OCI-LY3 (cell line): Measurements from ENCODE around the gene SLC66A2.

Experiments used
- H2AFZ ChIP-seq: fragments of 200-600, 300-600 bp; shearing (Covaris generic); 2 replicates; pipeline ENCODE4 v1.6.0; 2014; ENCODE audit warnings: antibody characterized with exemption, low read depth, low read length
- H3K27ac ChIP-seq: fragments of 200-600, 300-600 bp; sonication (generic); 2 replicates; pipeline ENCODE4 v1.5.1; 2014; ENCODE audit warnings: mild to moderate bottlenecking, low read length, moderate library complexity, mixed read lengths
- H3K27me3 ChIP-seq: fragments of 200-600, 300-600 bp; sonication (generic); 2 replicates; pipeline ENCODE4 v1.6.1; 2014; ENCODE audit warnings: low read depth, low read length, mixed read lengths
- H3K36me3 ChIP-seq: fragments of 200-600, 300-600 bp; sonication (generic); replicated peaks from 2 replicates; pipeline ENCODE3; 2014; ENCODE audit warnings: low read depth, low read length, mixed read lengths
- H3K4me1 ChIP-seq: fragments of 300-600, 200-600 bp; sonication (generic); 2 replicates; pipeline ENCODE4 v1.6.1; 2014; ENCODE audit warnings: low read length, mixed read lengths
- H3K4me2 ChIP-seq: fragments of 200-600, 300-600 bp; sonication (generic); 2 replicates; pipeline ENCODE4 v1.6.1; 2014; ENCODE audit warnings: low read length, mixed read lengths
- H3K4me3 ChIP-seq: fragments of 300-600, 200-600 bp; sonication (generic); 2 replicates; pipeline ENCODE4 v1.5.1; 2014; ENCODE audit warnings: antibody characterized with exemption, mild to moderate bottlenecking, low read length, moderate library complexity
- H3K79me2 ChIP-seq: fragments of 300-600, 200-600 bp; shearing (Covaris generic); 2 replicates; pipeline ENCODE4 v1.6.1; 2014; ENCODE audit warnings: mild to moderate bottlenecking, low read length, mixed read lengths
- H3K9ac ChIP-seq: fragments of 300-600, 200-600 bp; shearing (Covaris generic); 2 replicates; pipeline ENCODE4 v1.6.0; 2014; ENCODE audit warnings: mild to moderate bottlenecking, low read length, moderate library complexity
- H3K9me3 ChIP-seq: fragments of 200-600, 300-600 bp; shearing (Covaris generic); 2 replicates; pipeline ENCODE4 v1.6.1; 2014; ENCODE audit warnings: low read length, mixed read lengths; ENCODE audit not compliant: insufficient read depth
- H4K20me1 ChIP-seq: fragments of 200-600, 300-600 bp; sonication (generic); 2 replicates; pipeline ENCODE4 v1.6.1; 2016; ENCODE audit warnings: low read length, mixed read lengths; ENCODE audit not compliant: insufficient read depth
- EZH2phosphoT487 ChIP-seq: fragments of 200-600 bp; shearing (Covaris generic); IDR thresholded peaks from 2 replicates; pipeline ENCODE4 v1.6.1; 2018; ENCODE audit warnings: antibody characterized with exemption, mixed run types, low read depth
- TF ChIP-seq, protein P1 (sequence below): fragments of 200-600, 300-600 bp; sonication (generic); IDR thresholded peaks from 2 replicates; pipeline ENCODE4 v1.5.1; 2014; ENCODE audit warnings: antibody characterized with exemption, low read length, low read depth

Gene SLC66A2

DNA sequence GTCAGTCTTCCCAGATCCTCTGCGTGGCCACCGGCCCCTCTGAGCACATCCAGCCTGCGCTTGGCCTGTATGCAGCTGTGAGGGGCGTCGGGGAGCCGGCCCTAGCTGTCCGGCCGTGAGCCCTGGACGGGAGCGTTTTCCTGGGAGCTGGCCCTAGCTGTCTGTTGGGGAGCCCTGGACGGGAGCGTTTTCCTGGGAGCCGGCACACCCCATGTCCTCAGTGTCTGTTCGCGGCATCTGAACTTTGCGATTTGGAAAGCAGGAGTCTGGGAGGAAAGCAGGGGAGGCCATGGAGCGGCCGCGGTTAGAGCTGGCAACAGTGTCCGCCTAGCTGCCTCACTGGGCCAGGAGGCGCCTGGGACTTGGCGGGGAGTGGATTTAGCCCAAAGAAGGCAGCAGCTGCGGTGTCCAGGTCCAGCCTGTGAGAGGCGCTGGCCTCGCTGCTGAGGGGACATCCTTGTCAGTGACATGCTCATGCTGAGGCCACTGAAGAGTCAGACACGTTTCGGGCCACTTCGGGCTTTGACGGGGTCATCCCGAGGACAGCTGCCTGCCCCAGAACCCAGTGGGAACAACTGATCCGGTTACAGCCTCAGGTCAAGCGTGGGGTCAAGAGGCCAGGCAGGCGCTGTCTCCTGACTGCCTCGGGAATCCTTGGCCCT is 77.9 kb downstream of the SLC66A2 start:
- H3K27ac ChIP-seq, result no peak overlapping the region
- H3K79me2 ChIP-seq, result no peaks in the 10 kb centered on the region
- no peaks in the 10 kb centered on the region for H3K4me1 ChIP-seq
- no peaks in the 10 kb centered on the region for H4K20me1 ChIP-seq
- H3K4me2 ChIP-seq, result no peak overlapping the region
- no peaks in the 10 kb centered on the region for H3K9me3 ChIP-seq
- H3K27me3 ChIP-seq, result no peaks in the 10 kb centered on the region
- no peak overlapping the region for H3K4me3 ChIP-seq
- H2AFZ ChIP-seq, result no peak overlapping the region
- H3K9ac ChIP-seq, result no peak overlapping the region
- H3K36me3 ChIP-seq, result no peaks in the 10 kb centered on the region
- TF ChIP-seq, protein P1, sequence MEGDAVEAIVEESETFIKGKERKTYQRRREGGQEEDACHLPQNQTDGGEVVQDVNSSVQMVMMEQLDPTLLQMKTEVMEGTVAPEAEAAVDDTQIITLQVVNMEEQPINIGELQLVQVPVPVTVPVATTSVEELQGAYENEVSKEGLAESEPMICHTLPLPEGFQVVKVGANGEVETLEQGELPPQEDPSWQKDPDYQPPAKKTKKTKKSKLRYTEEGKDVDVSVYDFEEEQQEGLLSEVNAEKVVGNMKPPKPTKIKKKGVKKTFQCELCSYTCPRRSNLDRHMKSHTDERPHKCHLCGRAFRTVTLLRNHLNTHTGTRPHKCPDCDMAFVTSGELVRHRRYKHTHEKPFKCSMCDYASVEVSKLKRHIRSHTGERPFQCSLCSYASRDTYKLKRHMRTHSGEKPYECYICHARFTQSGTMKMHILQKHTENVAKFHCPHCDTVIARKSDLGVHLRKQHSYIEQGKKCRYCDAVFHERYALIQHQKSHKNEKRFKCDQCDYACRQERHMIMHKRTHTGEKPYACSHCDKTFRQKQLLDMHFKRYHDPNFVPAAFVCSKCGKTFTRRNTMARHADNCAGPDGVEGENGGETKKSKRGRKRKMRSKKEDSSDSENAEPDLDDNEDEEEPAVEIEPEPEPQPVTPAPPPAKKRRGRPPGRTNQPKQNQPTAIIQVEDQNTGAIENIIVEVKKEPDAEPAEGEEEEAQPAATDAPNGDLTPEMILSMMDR, result no peak
- TF ChIP-seq EZH2phosphoT487, result no peak

DNA sequence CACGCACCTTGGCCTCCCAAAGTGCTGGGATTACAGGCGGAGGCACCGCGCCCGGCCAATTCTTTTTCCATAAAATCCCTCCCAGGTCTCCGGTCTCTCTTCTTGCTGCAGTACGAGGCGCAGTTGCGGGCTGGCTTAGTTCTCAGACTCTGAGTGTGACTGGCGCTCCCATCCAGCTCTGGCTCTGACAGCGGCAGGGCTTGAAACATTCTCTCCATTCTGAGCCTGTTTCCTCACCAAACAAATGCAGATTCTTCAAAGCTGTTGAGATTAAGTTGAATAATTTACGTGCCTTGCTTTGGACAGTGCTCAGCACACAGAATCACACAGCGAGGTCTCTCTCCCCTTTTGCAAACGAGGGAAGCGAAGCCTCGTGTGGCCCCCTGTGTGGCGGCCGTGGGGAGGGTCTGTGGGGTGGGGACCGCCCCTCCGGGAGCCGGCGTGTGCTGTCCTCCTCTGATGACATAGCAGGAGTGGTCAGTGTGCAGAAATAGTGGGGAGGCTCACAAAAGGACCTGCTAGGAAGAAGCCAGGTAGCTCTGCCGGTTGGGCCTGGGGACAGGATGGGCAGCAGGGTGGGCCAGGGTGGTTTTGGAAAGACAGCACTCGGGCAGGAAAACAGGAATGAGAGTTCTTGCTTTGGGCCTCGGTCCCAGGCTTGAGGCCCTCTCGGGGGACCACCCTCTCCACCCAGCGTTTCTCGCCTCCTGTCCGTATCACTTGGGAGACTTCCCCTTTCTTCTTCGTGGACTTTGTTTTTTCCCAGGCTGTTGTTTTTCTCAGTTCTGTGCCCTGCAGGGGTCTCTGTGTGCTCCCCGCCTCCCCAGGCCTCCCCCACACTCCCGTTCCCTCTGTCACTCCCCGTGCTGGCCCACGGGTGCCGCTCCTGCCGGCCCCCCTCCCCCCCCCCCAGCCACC is 78.7 kb downstream of the SLC66A2 start:
- no peak overlapping the region for H2AFZ ChIP-seq
- no peaks in the 10 kb centered on the region for H3K9me3 ChIP-seq
- no peak overlapping the region for H3K27ac ChIP-seq
- no peaks in the 10 kb centered on the region for H3K36me3 ChIP-seq
- H3K27me3 ChIP-seq, result no peaks in the 10 kb centered on the region
- no peaks in the 10 kb centered on the region for H4K20me1 ChIP-seq
- no peak overlapping the region for H3K4me3 ChIP-seq
- no peak overlapping the region for H3K9ac ChIP-seq
- no peaks in the 10 kb centered on the region for H3K4me1 ChIP-seq
- no peaks in the 10 kb centered on the region for H3K79me2 ChIP-seq
- no peak overlapping the region for H3K4me2 ChIP-seq
- no peak for TF ChIP-seq EZH2phosphoT487
- TF ChIP-seq, protein P1, result no peak

DNA sequence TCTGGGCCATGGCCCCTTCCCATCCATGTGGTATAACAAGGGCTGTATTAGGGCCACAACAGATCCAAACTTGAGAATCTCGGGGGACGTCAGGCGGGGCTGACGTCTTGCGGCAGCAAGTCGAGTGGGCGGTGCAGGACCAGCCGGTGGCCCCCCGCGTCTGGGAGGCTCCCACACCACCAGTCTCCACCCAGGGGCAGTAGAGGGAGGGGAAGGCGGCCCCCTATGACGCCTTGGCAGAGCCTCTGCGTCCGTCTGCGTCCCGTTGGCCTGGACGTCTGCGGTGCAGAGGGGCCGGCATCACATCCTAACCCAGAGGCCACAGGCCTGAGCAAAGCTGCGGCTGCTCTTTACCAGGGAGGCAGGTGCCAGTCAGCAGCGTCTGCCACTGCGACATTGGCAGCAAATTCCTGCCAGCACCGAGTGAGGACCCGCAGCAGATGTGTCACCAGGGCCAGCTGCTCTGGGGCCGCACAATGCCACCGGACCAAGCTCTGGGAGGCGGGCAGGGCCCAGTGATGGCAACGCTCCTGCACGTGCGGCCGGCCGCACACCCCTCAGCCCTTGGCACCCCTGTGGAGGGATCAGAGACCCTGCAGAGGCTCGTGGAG is 79.9 kb downstream of the SLC66A2 start:
- Histone ChIP-seq H3K4me3 (no peak overlapping the region), H3K27ac (no peak overlapping the region), H3K9me3 (no peaks in the 10 kb centered on the region), H2AFZ (no peak overlapping the region), H4K20me1 (no peaks in the 10 kb centered on the region), H3K9ac (no peak overlapping the region), H3K27me3 (no peaks in the 10 kb centered on the region), H3K4me1 (no peaks in the 10 kb centered on the region), H3K36me3 (no peaks in the 10 kb centered on the region), H3K79me2 (no peaks in the 10 kb centered on the region), H3K4me2 (no peak overlapping the region)
- TF ChIP-seq, protein P1, result no peak
- no peak for TF ChIP-seq EZH2phosphoT487

DNA sequence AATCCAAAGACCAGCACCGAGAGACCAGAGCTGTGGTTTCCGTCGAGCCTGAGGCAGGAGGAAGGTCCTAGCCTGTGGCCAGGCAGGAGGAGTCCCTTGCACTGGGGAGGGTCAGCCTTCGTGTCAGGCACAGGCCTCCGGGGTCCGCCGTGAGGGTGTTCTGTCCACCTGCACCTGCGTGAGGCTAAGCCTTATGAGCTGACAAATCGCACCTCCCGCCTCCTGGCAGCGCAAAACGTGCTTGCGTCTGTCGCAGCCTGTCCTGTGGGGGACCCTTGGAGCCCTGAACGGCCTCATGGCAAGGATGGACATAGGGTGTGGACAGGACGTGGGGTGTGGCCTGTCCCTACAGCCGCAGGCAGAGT is 80.4 kb downstream of the SLC66A2 start:
- H3K36me3 ChIP-seq, result no peaks in the 10 kb centered on the region
- no peak for TF ChIP-seq EZH2phosphoT487
- TF ChIP-seq, protein P1, result no peak
- no peak overlapping the region for H3K4me2 ChIP-seq
- no peak overlapping the region for H3K4me3 ChIP-seq
- H3K9me3 ChIP-seq, result no peaks in the 10 kb centered on the region
- no peaks in the 10 kb centered on the region for H3K4me1 ChIP-seq
- no peak overlapping the region for H2AFZ ChIP-seq
- no peaks in the 10 kb centered on the region for H3K27me3 ChIP-seq
- no peaks in the 10 kb centered on the region for H3K79me2 ChIP-seq
- no peak overlapping the region for H3K9ac ChIP-seq
- no peaks in the 10 kb centered on the region for H4K20me1 ChIP-seq
- no peak overlapping the region for H3K27ac ChIP-seq
